Hindlimb muscle (tissue), 1 donor: Measurements from ENCODE around the gene CDC34. TPM values are rescaled to one million over a fixed set of nuclear protein-coding genes. Genes with fewer than 3 reads are reported as not detected.

ENCODE experiments used
- DNase-seq: peaks from one replicate; pipeline ENCODE4 v3.0.0-alpha.2; 2013
- polyA plus RNA-seq: library from polyadenylated mRNA; unstranded; fragments of 120-200 nt; gene quantifications from one replicate; pipeline ENCODE4 v1.2.1, GENCODE V29; 2013; ENCODE audit not compliant: insufficient read length

The CDC34 gene
- polyA plus RNA-seq, 1 donor: 78.5 TPM

DNA sequence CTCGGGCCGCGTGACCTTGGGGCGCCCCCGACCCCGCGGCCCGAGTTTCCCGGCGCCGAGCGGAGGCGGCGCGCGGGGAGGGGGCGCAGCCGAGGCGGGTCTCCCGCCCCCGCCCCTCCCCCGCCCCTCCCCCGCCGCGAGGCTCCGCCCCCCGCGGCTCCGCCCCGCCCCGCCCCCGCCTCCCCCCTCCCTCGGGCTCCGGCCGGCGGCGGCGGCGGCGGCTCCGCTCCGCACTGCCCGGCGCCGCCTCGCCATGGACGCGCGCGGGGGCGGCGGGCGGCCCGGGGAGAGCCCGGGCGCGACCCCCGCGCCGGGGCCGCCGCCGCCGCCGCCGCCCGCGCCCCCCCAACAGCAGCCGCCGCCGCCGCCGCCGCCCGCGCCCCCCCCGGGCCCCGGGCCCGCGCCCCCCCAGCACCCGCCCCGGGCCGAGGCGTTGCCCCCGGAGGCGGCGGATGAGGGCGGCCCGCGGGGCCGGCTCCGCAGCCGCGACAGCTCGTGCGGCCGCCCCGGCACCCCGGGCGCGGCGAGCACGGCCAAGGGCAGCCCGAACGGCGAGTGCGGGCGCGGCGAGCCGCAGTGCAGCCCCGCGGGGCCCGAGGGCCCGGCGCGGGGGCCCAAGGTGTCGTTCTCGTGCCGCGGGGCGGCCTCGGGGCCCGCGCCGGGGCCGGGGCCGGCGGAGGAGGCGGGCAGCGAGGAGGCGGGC is 58.3 kb downstream of the CDC34 start, which contains the start of gene HCN2:
Gene HCN2, plus strand, starts transcription at position 189 of the 703 bp plus-strand sequence. Its CDS starts 65 bp downstream, at position 254.
- no peak for DNase-seq

GRCh38 chr19:590396-590745 is 58.8 kb downstream of the CDC34 start:
- DNase-seq: no peak

DNA sequence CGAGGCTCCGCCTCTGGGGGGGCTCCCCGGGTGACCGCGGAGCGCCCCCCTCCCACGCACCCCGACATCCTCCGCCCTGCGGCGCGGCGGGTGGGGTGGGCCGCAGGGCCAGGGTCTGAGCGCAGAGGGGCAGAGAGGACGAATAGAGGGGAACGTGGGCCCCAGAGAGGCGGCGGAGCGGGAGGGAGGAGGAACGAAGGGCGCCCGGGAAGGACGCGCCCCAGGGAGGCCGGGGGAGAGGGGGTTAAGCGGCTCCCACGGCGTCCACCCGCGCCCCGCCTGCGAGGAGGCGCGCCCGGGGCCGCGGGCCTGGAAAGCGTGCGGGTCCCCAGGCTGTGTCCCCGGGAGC is 59.2 kb downstream of the CDC34 start:
- no peak for DNase-seq

DNA sequence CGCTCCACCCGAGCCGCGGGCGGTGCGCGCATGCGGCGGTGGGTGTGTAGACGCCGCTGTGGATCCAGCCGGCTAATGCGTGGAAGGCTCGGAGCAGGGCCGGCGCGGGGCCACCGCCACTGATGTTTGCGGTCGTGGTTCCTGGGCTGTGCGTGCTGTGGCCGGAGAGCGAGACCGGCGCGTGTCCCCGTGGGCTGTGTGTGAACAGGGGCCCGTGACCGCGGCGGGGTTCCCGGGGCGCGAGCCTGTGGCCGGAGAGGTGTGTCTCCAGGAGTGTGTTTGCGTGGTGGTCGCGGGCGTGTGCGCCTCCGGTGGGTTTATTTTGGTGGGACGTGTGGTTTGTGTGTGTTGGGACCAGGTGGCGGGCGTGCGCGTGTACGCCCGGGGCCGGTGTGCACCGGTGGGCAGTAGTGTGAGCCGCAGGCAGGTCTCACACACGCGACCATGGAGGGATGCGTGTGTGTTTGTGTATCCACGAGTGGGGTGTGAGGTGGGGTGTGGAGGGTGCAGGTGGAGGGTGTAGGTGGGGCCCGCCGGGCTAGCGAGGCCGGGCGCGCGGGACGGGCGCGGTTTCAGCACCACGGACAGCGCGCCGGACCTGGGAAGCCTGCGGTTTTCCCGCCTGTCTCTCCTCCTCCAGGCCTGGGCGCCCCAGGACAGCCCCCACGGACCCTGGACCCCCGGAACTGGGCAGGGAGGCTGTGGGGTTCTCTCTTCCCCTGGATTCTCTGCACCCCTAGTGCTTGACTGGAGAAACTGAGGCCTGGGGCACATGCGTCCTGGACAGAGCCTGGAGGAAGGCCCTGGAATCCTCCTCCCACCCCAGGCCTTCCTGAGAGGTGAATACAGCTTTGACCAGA is 59.8 kb downstream of the CDC34 start:
- peak; percentile 48 for DNase-seq

Other genes with a start within 250 kb of the CDC34 start
- gene PLPP2, start 240.4 kb upstream of the CDC34 start, polyA plus RNA-seq: 0.26 TPM
- gene MIER2, start 187.0 kb upstream of the CDC34 start, polyA plus RNA-seq: 34.9 TPM
- gene C2CD4C, start 122.6 kb upstream of the CDC34 start, polyA plus RNA-seq: 1.3 TPM
- 39.7 TPM for gene SHC2, start 70.7 kb upstream of the CDC34 start, polyA plus RNA-seq
- gene MADCAM1, start 35.3 kb upstream of the CDC34 start, polyA plus RNA-seq: 11.9 TPM
- gene TPGS1, start 24.3 kb upstream of the CDC34 start, polyA plus RNA-seq: 10.1 TPM
- 0.21 TPM for gene GZMM, start 12.3 kb downstream of the CDC34 start, polyA plus RNA-seq
- gene BSG, start 40.8 kb downstream of the CDC34 start, polyA plus RNA-seq: 227 TPM
- 0.09 TPM for gene HCN2, start 58.1 kb downstream of the CDC34 start, polyA plus RNA-seq
- gene POLRMT, start 101.8 kb downstream of the CDC34 start, polyA plus RNA-seq: 36.0 TPM
- gene FGF22, start 108.1 kb downstream of the CDC34 start, polyA plus RNA-seq: 0.28 TPM
- 32.3 TPM for gene RNF126, start 131.5 kb downstream of the CDC34 start, polyA plus RNA-seq
- gene FSTL3, start 144.6 kb downstream of the CDC34 start, polyA plus RNA-seq: 17.9 TPM
- 0.32 TPM for gene PRSS57, start 163.7 kb downstream of the CDC34 start, polyA plus RNA-seq
- 47.0 TPM for gene PALM, start 177.2 kb downstream of the CDC34 start, polyA plus RNA-seq
- 0.21 TPM for gene MISP, start 219.4 kb downstream of the CDC34 start, polyA plus RNA-seq